Mesenchymal stem cell (in vitro differentiated cells and primary cell): ENCODE measurements around the gene ADAM10.

Experiments
- DNase-seq: peaks from one replicate; pipeline ENCODE4 v3.0.0-alpha.2; 2013
- H2AFZ ChIP-seq: one replicate; pipeline ENCODE4 v1.6.1; 2013; ENCODE audit warnings: low read depth, mild to moderate bottlenecking, control low read depth, inconsistent platforms, low read length, moderate library complexity
- H2AK5ac ChIP-seq: 2 replicates; pipeline ENCODE4 v1.6.1; 2013; ENCODE audit warnings: low read length, moderate library complexity, mild to moderate bottlenecking, inconsistent platforms; ENCODE audit not compliant: severe bottlenecking
- H2BK120ac ChIP-seq: one replicate; pipeline ENCODE4 v1.6.1; 2013; ENCODE audit warnings: low read depth, mild to moderate bottlenecking, inconsistent platforms, low read length, moderate library complexity
- H2BK12ac ChIP-seq, 2 experiments: one replicate each; pipeline ENCODE4 v1.6.1; 2013; ENCODE audit warnings: inconsistent platforms in 2 of 2, low read length in 2 of 2, mild to moderate bottlenecking in 2 of 2, moderate library complexity in 2 of 2, control low read depth in 1 of 2
- H2BK15ac ChIP-seq: one replicate; pipeline ENCODE4 v1.6.1; 2013; ENCODE audit warnings: mild to moderate bottlenecking, low read depth, inconsistent platforms; ENCODE audit not compliant: poor library complexity, severe bottlenecking
- H2BK5ac ChIP-seq: 2 replicates; pipeline ENCODE4 v1.6.1; 2013; ENCODE audit warnings: low read depth, mild to moderate bottlenecking, low read length, control low read depth, inconsistent platforms; ENCODE audit not compliant: poor library complexity, severe bottlenecking
- H3K14ac ChIP-seq, 2 experiments: one replicate each; pipeline ENCODE4 v1.6.1; 2013; ENCODE audit warnings: inconsistent platforms in 2 of 2, low read length in 2 of 2, control low read depth in 1 of 2, mild to moderate bottlenecking in 1 of 2, moderate library complexity in 1 of 2
- H3K18ac ChIP-seq, 2 experiments: one replicate each; pipeline ENCODE4 v1.6.1; 2013; ENCODE audit warnings: inconsistent platforms in 2 of 2, low read length in 2 of 2, control low read depth in 1 of 2, low read depth in 1 of 2, mild to moderate bottlenecking in 1 of 2
- H3K23ac ChIP-seq, 2 experiments: one replicate each; pipeline ENCODE4 v1.6.1; 2013; ENCODE audit warnings: inconsistent platforms in 2 of 2, low read length in 2 of 2, mild to moderate bottlenecking in 2 of 2, moderate library complexity in 2 of 2, control low read depth in 1 of 2
- H3K27ac ChIP-seq: 2 replicates; pipeline ENCODE4 v1.5.1; 2013; ENCODE audit warnings: mild to moderate bottlenecking, moderate library complexity, low read length, control low read depth, inconsistent platforms; ENCODE audit not compliant: poor library complexity, severe bottlenecking
- H3K27me3 ChIP-seq, 2 experiments: 2 replicates each; pipeline versions ENCODE4 v1.6.1 to v1.7.0; 2013; ENCODE audit warnings: low read length in 2 of 2, mild to moderate bottlenecking in 2 of 2, moderate library complexity in 2 of 2, control low read depth in 1 of 2, inconsistent platforms in 1 of 2; ENCODE audit not compliant: control insufficient read depth in 1 of 2, insufficient read depth in 1 of 2
- H3K36me3 ChIP-seq, 2 experiments: 2 replicates each; pipeline versions ENCODE4 v1.6.1 to v1.7.0; 2013; ENCODE audit warnings: low read length in 2 of 2, control low read depth in 1 of 2, inconsistent platforms in 1 of 2, low read depth in 1 of 2, mild to moderate bottlenecking in 1 of 2; ENCODE audit not compliant: insufficient read depth in 2 of 2, control insufficient read depth in 1 of 2
- H3K4ac ChIP-seq, 2 experiments: one replicate each; pipeline ENCODE4 v1.6.1; 2013; ENCODE audit warnings: inconsistent platforms in 2 of 2, low read length in 2 of 2, mild to moderate bottlenecking in 2 of 2, moderate library complexity in 2 of 2, control low read depth in 1 of 2, low read depth in 1 of 2
- H3K4me1 ChIP-seq: 2 replicates; pipeline ENCODE4 v1.6.1; 2013; ENCODE audit warnings: low read depth, low read length, control low read depth; ENCODE audit not compliant: control insufficient read depth, insufficient read depth
- H3K4me2 ChIP-seq: 2 replicates; pipeline ENCODE4 v1.6.1; 2013; ENCODE audit warnings: low read length, mild to moderate bottlenecking, inconsistent platforms; ENCODE audit not compliant: poor library complexity, severe bottlenecking
- H3K4me3 ChIP-seq, 2 experiments: 2 replicates each; pipeline versions ENCODE4 v1.5.1 to v1.7.0; 2013; ENCODE audit warnings: low read length in 2 of 2, mild to moderate bottlenecking in 2 of 2, control low read depth in 1 of 2, low read depth in 1 of 2; ENCODE audit not compliant: insufficient read depth in 1 of 2
- H3K79me1 ChIP-seq: replicated peaks from 2 replicates; pipeline ENCODE4 v1.6.1; 2013; ENCODE audit warnings: mild to moderate bottlenecking, control low read depth, low read length, inconsistent platforms; ENCODE audit not compliant: poor library complexity, severe bottlenecking
- H3K9ac ChIP-seq: 2 replicates; pipeline ENCODE4 v1.7.0; 2013; ENCODE audit warnings: mild to moderate bottlenecking, low read length, moderate library complexity
- H3K9me3 ChIP-seq: 2 replicates; pipeline ENCODE4 v1.7.0; 2013; ENCODE audit warnings: mild to moderate bottlenecking, low read length; ENCODE audit not compliant: control insufficient read depth
- H4K8ac ChIP-seq: one replicate; pipeline ENCODE4 v1.6.1; 2013; ENCODE audit warnings: inconsistent platforms, mild to moderate bottlenecking, low read length, moderate library complexity
- H4K91ac ChIP-seq: one replicate; pipeline ENCODE4 v1.6.1; 2013; ENCODE audit warnings: mild to moderate bottlenecking, low read length, inconsistent platforms
- WGBS: methylation state at CpG from one replicate; pipeline ENCODE4 v1.1.7; 2013; ENCODE audit warnings: mixed read lengths; 5-methylcytosine and 5-hydroxymethylcytosine counted together

Gene ADAM10

GRCh38 chr15:58558777-58559176 is 190.7 kb downstream of the ADAM10 start:
- Histone ChIP-seq H2BK12ac (no peak overlapping the region), H3K27me3 (peaks cover 0 to 7% of the 10 kb centered on the region in 2 experiments), H3K79me1 (no peaks in the 10 kb centered on the region), H2AFZ (no peak overlapping the region), H4K91ac (no peak overlapping the region), H3K4me2 (no peak overlapping the region), H3K14ac (no peak overlapping the region), H3K4ac (no peak overlapping the region), H3K27ac (no peak overlapping the region), H2AK5ac (no peak overlapping the region), H3K23ac (no peak overlapping the region), H3K18ac (no peak overlapping the region), H4K8ac (no peak overlapping the region), H2BK120ac (no peak overlapping the region), H3K4me1 (no peaks in the 10 kb centered on the region), H2BK15ac (no peak overlapping the region), H3K9me3 (no peaks in the 10 kb centered on the region), H3K9ac (no peak overlapping the region), H3K4me3 (no peak overlapping the region), H2BK5ac (no peak overlapping the region), H3K36me3 (no peaks in the 10 kb centered on the region)
- no peak for DNase-seq
- 96% methylated on average over 1 of the region's 1 CpG for WGBS

- 94% methylated on average over 2 of the region's 3 CpGs for WGBS
Measured at GRCh38 chr15:58556541-58556940, 193.0 kb downstream of the ADAM10 start.

GRCh38 chr15:58556028-58556361 is 193.5 kb downstream of the ADAM10 start:
- DNase-seq: no peak
- Histone ChIP-seq H2BK15ac (no peak overlapping the region), H3K9me3 (no peaks in the 10 kb centered on the region), H2AFZ (peak overlapping the region; percentile 47), H3K18ac (no peak overlapping the region), H3K36me3 (no peaks in the 10 kb centered on the region), H3K14ac (no peak overlapping the region), H3K79me1 (no peaks in the 10 kb centered on the region), H2BK5ac (no peak overlapping the region), H3K9ac (no peak overlapping the region), H3K27me3 (peaks cover 0 to 7% of the 10 kb centered on the region in 2 experiments), H3K27ac (no peak overlapping the region), H3K4me2 (no peak overlapping the region), H4K8ac (peak overlapping the region; percentile 4), H3K4ac (no peak overlapping the region), H2BK120ac (no peak overlapping the region), H3K4me3 (no peak overlapping the region), H2BK12ac (peak overlapping the region in 1 of 2 experiments; percentile 46), H2AK5ac (no peak overlapping the region), H3K23ac (no peak overlapping the region), H3K4me1 (peaks cover 12% of the 10 kb centered on the region), H4K91ac (no peak overlapping the region)
- 72% methylated on average over 2 of the region's 2 CpGs for WGBS

More at GRCh38 chr15:58556541-58556940, 193.0 kb downstream of the ADAM10 start:
- no peak overlapping the region for H3K27ac ChIP-seq
- H3K9ac ChIP-seq: no peak overlapping the region
- no peak overlapping the region for H2BK5ac ChIP-seq
- H3K4me3 ChIP-seq: no peak overlapping the region
- H2BK120ac ChIP-seq: no peak overlapping the region
- H4K8ac ChIP-seq: no peak overlapping the region
- no peak overlapping the region for H2AK5ac ChIP-seq
- peaks cover 8% of the 10 kb centered on the region for H3K4me1 ChIP-seq
- no peak overlapping the region for H3K23ac ChIP-seq
- peaks cover 0 to 7% of the 10 kb centered on the region in 2 experiments for H3K27me3 ChIP-seq
- no peak for DNase-seq
- no peak overlapping the region for H2AFZ ChIP-seq
- no peaks in the 10 kb centered on the region for H3K9me3 ChIP-seq
- H3K14ac ChIP-seq: no peak overlapping the region
- H3K36me3 ChIP-seq: no peaks in the 10 kb centered on the region
- no peak overlapping the region for H3K18ac ChIP-seq
- H4K91ac ChIP-seq: no peak overlapping the region
- no peaks in the 10 kb centered on the region for H3K79me1 ChIP-seq
- no peak overlapping the region for H2BK12ac ChIP-seq
- no peak overlapping the region for H2BK15ac ChIP-seq
- H3K4me2 ChIP-seq: no peak overlapping the region
- no peak overlapping the region for H3K4ac ChIP-seq

- H3K27me3 ChIP-seq: peaks cover 0 to 7% of the 10 kb centered on the region in 2 experiments
- no peak overlapping the region for H3K4ac ChIP-seq
- H4K8ac ChIP-seq: peak overlapping the region; percentile 16
- H3K4me3 ChIP-seq: no peak overlapping the region
- no peak overlapping the region for H2BK15ac ChIP-seq
- H3K9ac ChIP-seq: no peak overlapping the region
- peak overlapping the region in 1 of 2 experiments; percentile 46 for H2BK12ac ChIP-seq
- no peaks in the 10 kb centered on the region for H3K9me3 ChIP-seq
- WGBS: 74% methylated on average over 12 of the region's 15 CpGs
- no peak overlapping the region for H3K27ac ChIP-seq
- H3K4me2 ChIP-seq: no peak overlapping the region
- peak overlapping the region in 1 of 2 experiments; percentile 46 for H3K14ac ChIP-seq
- H3K4me1 ChIP-seq: peaks cover 14% of the 10 kb centered on the region
- H3K18ac ChIP-seq: peak overlapping the region in 1 of 2 experiments; percentile 66
- no peak overlapping the region for H2BK5ac ChIP-seq
- H3K23ac ChIP-seq: no peak overlapping the region
- peak overlapping the region; percentile 8 for H4K91ac ChIP-seq
- no peaks in the 10 kb centered on the region for H3K79me1 ChIP-seq
- H2AK5ac ChIP-seq: no peak overlapping the region
- no peaks in the 10 kb centered on the region for H3K36me3 ChIP-seq
- no peak overlapping the region for H2BK120ac ChIP-seq
- DNase-seq: no peak
- peak overlapping the region; percentile 47 for H2AFZ ChIP-seq
Measured at GRCh38 chr15:58555162-58556027, 194.1 kb downstream of the ADAM10 start.
